NCI-H345 (cell line): Measurements from ENCODE around the gene GLRX5.
"Not testable (repeated sequence)": the region's sequence is repeated elsewhere in the genome, so short reads cannot be mapped to it uniquely, and the experiment has no call there.

ENCODE experiments used
- DNase-seq: peaks from one replicate; lab custom pipeline; 2025; lab: John Stamatoyannopoulos, UW

Gene GLRX5

GRCh38 chr14:95499354-95499750, 35.5 kb upstream of the GLRX5 start:
- no peak for DNase-seq

GRCh38 chr14:95500201-95500681, 34.6 kb upstream of the GLRX5 start:
- no peak for DNase-seq

- no peak for DNase-seq
Measured at GRCh38 chr14:95500772-95501401, 34.0 kb upstream of the GLRX5 start.

- no peak for DNase-seq
Measured at GRCh38 chr14:95502381-95502950, 32.4 kb upstream of the GLRX5 start.

GRCh38 chr14:95503365-95504134, 31.3 kb upstream of the GLRX5 start:
- DNase-seq, result no peak

GRCh38 chr14:95504135-95505029, 30.5 kb upstream of the GLRX5 start:
- no peak for DNase-seq

- DNase-seq, result no peak
Measured at GRCh38 chr14:95505030-95505589, 29.7 kb upstream of the GLRX5 start.

- no peak for DNase-seq
Measured at GRCh38 chr14:95507174-95507573, 27.7 kb upstream of the GLRX5 start.

- no peak for DNase-seq
Measured at GRCh38 chr14:95507701-95508103, 27.1 kb upstream of the GLRX5 start.

- DNase-seq, result no peak
Measured at GRCh38 chr14:95508377-95508776, 26.5 kb upstream of the GLRX5 start.

GRCh38 chr14:95509495-95509894, 25.4 kb upstream of the GLRX5 start:
- no peak for DNase-seq

GRCh38 chr14:95510344-95510743, 24.5 kb upstream of the GLRX5 start:
- not testable (repeated sequence) for DNase-seq

GRCh38 chr14:95510804-95511203, 24.0 kb upstream of the GLRX5 start:
- DNase-seq, result no peak

- DNase-seq, result no peak
Measured at GRCh38 chr14:95511687-95512086, 23.2 kb upstream of the GLRX5 start.

- no peak for DNase-seq
Measured at GRCh38 chr14:95513291-95513690, 21.6 kb upstream of the GLRX5 start.

GRCh38 chr14:95514131-95515079, 20.4 kb upstream of the GLRX5 start:
- DNase-seq, result peak; percentile 93

- DNase-seq, result peak; percentile 81
Measured at GRCh38 chr14:95515080-95515489, 19.8 kb upstream of the GLRX5 start.

GRCh38 chr14:95515596-95516552, 19.0 kb upstream of the GLRX5 start:
- DNase-seq, result peak; percentile 57

- DNase-seq, result peak; percentile 62
Measured at GRCh38 chr14:95516554-95517181, 18.2 kb upstream of the GLRX5 start, which contains the start of gene SYNE3. TSS of gene SYNE3 (minus strand) at chr14:95516650. CDS start at chr14:95475821, 40,829 bp downstream.
